ENCODE measurements around the gene TLE6.
"Not testable (repeated sequence)": the region's sequence is repeated elsewhere in the genome, so short reads cannot be mapped to it uniquely, and the experiment has no call there.

TLE6 gene

GRCh38 chr19:3004522-3004921, 27.2 kb downstream of the TLE6 start:
- DNase-seq (ENCODE audit: low read depth, low spot score) = no peak

GRCh38 chr19:3005345-3005744, 28.0 kb downstream of the TLE6 start:
- no peak for DNase-seq (ENCODE audit: low read depth, low spot score)

GRCh38 chr19:3006075-3006767, 28.9 kb downstream of the TLE6 start:
- peak; percentile 90 for DNase-seq (ENCODE audit: low read depth, low spot score)

GRCh38 chr19:3007975-3008374, 30.6 kb downstream of the TLE6 start:
- DNase-seq (ENCODE audit: low read depth, low spot score) = no peak

- DNase-seq (ENCODE audit: low read depth, low spot score) = no peak
Observed at GRCh38 chr19:3008994-3009393, 31.6 kb downstream of the TLE6 start.

GRCh38 chr19:3010871-3011270, 33.5 kb downstream of the TLE6 start:
- DNase-seq (ENCODE audit: low read depth, low spot score) = no peak

GRCh38 chr19:3012059-3012458, 34.7 kb downstream of the TLE6 start:
- not testable (repeated sequence) for DNase-seq (ENCODE audit: low read depth, low spot score)

GRCh38 chr19:3012621-3013262, 35.4 kb downstream of the TLE6 start:
- peak; percentile 47 for DNase-seq (ENCODE audit: low read depth, low spot score)

- DNase-seq (ENCODE audit: low read depth, low spot score) = no peak
Observed at GRCh38 chr19:3013263-3013725, 35.9 kb downstream of the TLE6 start.

GRCh38 chr19:3014135-3014534, 36.8 kb downstream of the TLE6 start:
- DNase-seq (ENCODE audit: low read depth, low spot score) = no peak

- DNase-seq (ENCODE audit: low read depth, low spot score) = no peak
Observed at GRCh38 chr19:3015126-3016057, 38.0 kb downstream of the TLE6 start.

GRCh38 chr19:3017923-3018322, 40.6 kb downstream of the TLE6 start:
- DNase-seq (ENCODE audit: low read depth, low spot score) = no peak

- DNase-seq (ENCODE audit: low read depth, low spot score) = no peak
Observed at GRCh38 chr19:3019211-3019854, 42.0 kb downstream of the TLE6 start.

- no peak for DNase-seq (ENCODE audit: low read depth, low spot score)
Observed at GRCh38 chr19:3020321-3020960, 43.1 kb downstream of the TLE6 start.

GRCh38 chr19:3024509-3024869, 47.1 kb downstream of the TLE6 start:
- no peak for DNase-seq (ENCODE audit: low read depth, low spot score)

- peak; percentile 74 for DNase-seq (ENCODE audit: low read depth, low spot score)
Observed at GRCh38 chr19:3024870-3025548, 47.6 kb downstream of the TLE6 start.

GRCh38 chr19:3025549-3025886, 48.2 kb downstream of the TLE6 start:
- DNase-seq (ENCODE audit: low read depth, low spot score) = no peak

- DNase-seq (ENCODE audit: low read depth, low spot score) = no peak
Observed at GRCh38 chr19:3026768-3027167, 49.4 kb downstream of the TLE6 start.

GRCh38 chr19:3027292-3027691, 49.9 kb downstream of the TLE6 start:
- no peak for DNase-seq (ENCODE audit: low read depth, low spot score)

GRCh38 chr19:3027981-3028304, 50.6 kb downstream of the TLE6 start:
- no peak for DNase-seq (ENCODE audit: low read depth, low spot score)

Measured in ELF-1 (cell line).